AG04450 (cell line): ENCODE data around the gene HOXA11. TPM values are rescaled to one million over a fixed set of nuclear protein-coding genes. Genes with fewer than 3 reads are reported as not detected.

Experiments used
- CTCF ChIA-PET: fragments of 300-600, 350-600 bp; formaldehyde crosslinking; extraction: SDS; loops from one replicate; lab custom pipeline; 2022; ENCODE audit warnings: antibody characterized with exemption, inconsistent platforms; lab: Charles Lee
- POLR2A ChIA-PET: fragments of 350-600 bp; formaldehyde crosslinking; extraction: SDS; loops from one replicate; lab custom pipeline; 2021; ENCODE audit warnings: antibody characterized with exemption, inconsistent platforms; lab: Yijun Ruan, JAX
- DNase-seq: peaks from one replicate; pipeline ENCODE4 v3.0.0-alpha.2; 2011; ENCODE audit warnings: low read depth, low spot score
- H3K27ac ChIP-seq: one replicate; pipeline ENCODE4 v1.5.1; 2012; ENCODE audit warnings: low read depth, low read length, control low read depth
- H3K27me3 ChIP-seq: one replicate; pipeline ENCODE4 v1.6.0; 2012; ENCODE audit warnings: low read length; ENCODE audit not compliant: control insufficient read depth, insufficient read depth
- H3K4me3 ChIP-seq: 2 replicates; pipeline ENCODE4 v1.5.1; 2011; ENCODE audit warnings: mild to moderate bottlenecking, low read depth, low read length, control low read depth
- H3K9me3 ChIP-seq: 2 replicates; pipeline ENCODE4 v1.5.1; 2012; ENCODE audit warnings: low read length; ENCODE audit not compliant: control insufficient read depth, insufficient read depth
- CTCF ChIP-seq: IDR thresholded peaks from 2 replicates; pipeline ENCODE4 v1.5.1; 2011; ENCODE audit warnings: low read depth, low read length, control low read depth, inconsistent platforms
- polyA plus RNA-seq: library from polyadenylated mRNA; depleted of rRNA; stranded (reverse); fragments of >200 nt; gene quantifications from 2 replicates; pipeline ENCODE4 v1.2.3, GENCODE V29; 2011

The HOXA11 gene
- polyA plus RNA-seq, 1 experiment, result 0.04 TPM

- TF ChIP-seq CTCF, result no peak
- ChIA-PET CTCF (no interaction called here), POLR2A (no interaction called here)
- no peak overlapping the region for H3K27ac ChIP-seq
- H3K4me3 ChIP-seq, result no peak overlapping the region
- peaks cover 83% of the 10 kb centered on the region for H3K27me3 ChIP-seq
- DNase-seq, result no peak
- peaks cover 8% of the 10 kb centered on the region; the same call in 1 of the 2 replicates for H3K9me3 ChIP-seq
Observed at GRCh38 chr7:27197137-27198042, 12.4 kb upstream of the HOXA11 start.

GRCh38 chr7:27196287-27196767 lies 11.3 kb upstream of the HOXA11 start:
- peaks cover 11% of the 10 kb centered on the region; the same call in 1 of the 2 replicates for H3K9me3 ChIP-seq
- H3K4me3 ChIP-seq, result no peak overlapping the region
- peak; percentile 37 for DNase-seq
- H3K27me3 ChIP-seq, result peaks cover 83% of the 10 kb centered on the region
- ChIA-PET CTCF (interaction anchor here (0.5 to 3.2 kb wide), 73 partner anchors 9 to 1725 kb away, joined by 3 to 68 read pairs (median 5); no protein-coding TSS in a partner anchor), POLR2A (interaction anchor here (0.6 to 0.7 kb wide), 2 partner anchors 12 to 368 kb away, joined by 4 to 12 read pairs; no protein-coding TSS in a partner anchor)
- peak; percentile 80 for TF ChIP-seq CTCF
- no peak overlapping the region for H3K27ac ChIP-seq

- ChIA-PET POLR2A (no interaction called here), CTCF (interaction anchor here (0.9 to 3.2 kb wide), 26 partner anchors 8 to 1727 kb away, joined by 3 to 68 read pairs (median 10); no protein-coding TSS in a partner anchor)
- H3K4me3 ChIP-seq, result no peak overlapping the region
- H3K27me3 ChIP-seq, result peaks cover 84% of the 10 kb centered on the region
- no peak overlapping the region for H3K27ac ChIP-seq
- DNase-seq, result no peak
- TF ChIP-seq CTCF, result no peak
- peaks cover 11% of the 10 kb centered on the region; the same call in 1 of the 2 replicates for H3K9me3 ChIP-seq
Observed at GRCh38 chr7:27194686-27195379, 9.8 kb upstream of the HOXA11 start.

- POLR2A ChIA-PET, result interaction anchor here (0.6 to 0.7 kb wide), 2 partner anchors 10 to 37 kb away, joined by 4 to 7 read pairs; no protein-coding TSS in a partner anchor
- no peak overlapping the region for H3K27ac ChIP-seq
- DNase-seq, result no peak
- H3K27me3 ChIP-seq, result peaks cover 88% of the 10 kb centered on the region
- no peak overlapping the region for H3K4me3 ChIP-seq
- peaks cover 13% of the 10 kb centered on the region; the same call in 1 of the 2 replicates for H3K9me3 ChIP-seq
- CTCF ChIA-PET, result interaction anchor here (2.8 to 3.2 kb wide), 3 partner anchors 412 to 904 kb away, joined by 24 to 41 read pairs (median 34); no protein-coding TSS in a partner anchor
- no peak for TF ChIP-seq CTCF
Observed at GRCh38 chr7:27194002-27194352, 8.9 kb upstream of the HOXA11 start.
